GM12892 (cell line): ENCODE data around the gene RGS18.

Experiments used
- POLR2A ChIP-seq: IDR thresholded peaks from 2 replicates; pipeline ENCODE4 v1.6.1; 2011; ENCODE audit warnings: low read depth, low read length, control low read depth
- POLR2AphosphoS5 ChIP-seq: IDR thresholded peaks from 2 replicates; pipeline ENCODE4 v1.6.1; 2011; ENCODE audit warnings: low read depth, low read length, control low read depth
- TAF1 ChIP-seq: IDR thresholded peaks from 2 replicates; pipeline ENCODE4 v1.6.1; 2011; ENCODE audit warnings: low read depth, mild to moderate bottlenecking, control low read depth, low read length, borderline replicate concordance

DNA sequence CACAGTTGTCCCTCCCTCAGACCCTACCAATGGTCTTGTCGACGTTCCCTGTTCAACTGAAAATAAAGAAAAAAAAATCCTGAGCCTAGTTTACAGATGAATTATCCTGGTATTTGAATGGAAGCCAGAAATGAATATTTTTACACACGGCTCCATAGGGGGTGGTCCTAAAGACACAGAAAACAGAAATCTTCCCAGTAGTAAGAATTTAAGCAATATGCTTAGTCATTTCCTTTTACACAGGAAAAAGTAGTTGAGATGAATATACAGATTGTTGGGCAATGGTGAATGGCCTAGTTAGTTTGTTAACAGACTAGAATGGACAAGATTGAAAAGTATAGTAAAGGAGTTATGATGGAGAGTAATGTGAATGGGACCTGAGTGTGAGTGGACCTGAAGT lies 67.4 kb downstream of the RGS18 start:
- TF ChIP-seq POLR2A (no peak), POLR2AphosphoS5 (no peak), TAF1 (no peak)
